Activated CD4-positive, CD25-positive, alpha-beta regulatory T cell (primary cell): ENCODE measurements around the gene PTGER3.

Experiments
- DNase-seq, 4 experiments: peaks; one replicate each; lab custom pipeline; 2025; lab: John Stamatoyannopoulos, UW

The PTGER3 gene

GRCh38 chr1:71047635-71048607, at the start of gene PTGER3:
TSS of gene PTGER3 (minus strand) at chr1:71047816. CDS start at chr1:71047577, 239 bp downstream.
- DNase-seq = no peak

DNA sequence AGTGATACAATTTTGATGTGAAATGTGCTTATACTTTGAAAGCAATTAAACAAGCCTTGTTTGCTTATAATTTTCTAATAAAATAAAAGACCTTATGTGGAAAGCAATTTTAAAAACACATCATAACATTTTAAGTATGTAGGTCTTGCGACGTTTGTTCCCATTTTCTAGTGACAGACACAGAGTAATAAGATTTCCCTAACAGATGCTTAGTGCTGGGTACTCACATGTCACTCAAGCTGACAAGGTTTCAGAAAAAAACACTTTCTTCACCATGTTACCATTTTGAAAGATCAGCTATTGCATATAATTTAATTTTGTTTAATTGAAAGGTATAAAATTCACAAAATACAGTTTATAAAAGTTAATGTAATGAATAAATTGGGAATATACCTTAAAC, 47.3 kb upstream of the PTGER3 start:
- no peak for DNase-seq

DNA sequence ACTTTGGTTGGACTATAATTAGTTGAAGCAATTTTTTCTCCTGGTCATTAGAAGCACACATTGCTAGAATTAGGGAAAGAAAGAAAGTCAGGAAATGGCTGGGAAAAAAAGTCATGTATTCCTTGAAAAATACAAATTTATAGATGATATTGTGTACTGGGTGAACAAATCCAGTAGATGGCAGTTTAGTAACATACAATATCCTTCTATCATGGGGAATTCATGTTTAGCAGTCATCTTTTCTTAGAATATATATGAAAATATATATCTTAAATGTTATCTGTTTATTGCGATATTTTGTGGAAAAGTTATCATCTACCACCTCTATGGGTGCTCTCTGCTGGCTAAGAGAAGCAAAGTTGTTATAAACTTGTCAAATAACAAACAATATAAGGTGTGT, 46.3 kb upstream of the PTGER3 start:
- no peak for DNase-seq

DNA sequence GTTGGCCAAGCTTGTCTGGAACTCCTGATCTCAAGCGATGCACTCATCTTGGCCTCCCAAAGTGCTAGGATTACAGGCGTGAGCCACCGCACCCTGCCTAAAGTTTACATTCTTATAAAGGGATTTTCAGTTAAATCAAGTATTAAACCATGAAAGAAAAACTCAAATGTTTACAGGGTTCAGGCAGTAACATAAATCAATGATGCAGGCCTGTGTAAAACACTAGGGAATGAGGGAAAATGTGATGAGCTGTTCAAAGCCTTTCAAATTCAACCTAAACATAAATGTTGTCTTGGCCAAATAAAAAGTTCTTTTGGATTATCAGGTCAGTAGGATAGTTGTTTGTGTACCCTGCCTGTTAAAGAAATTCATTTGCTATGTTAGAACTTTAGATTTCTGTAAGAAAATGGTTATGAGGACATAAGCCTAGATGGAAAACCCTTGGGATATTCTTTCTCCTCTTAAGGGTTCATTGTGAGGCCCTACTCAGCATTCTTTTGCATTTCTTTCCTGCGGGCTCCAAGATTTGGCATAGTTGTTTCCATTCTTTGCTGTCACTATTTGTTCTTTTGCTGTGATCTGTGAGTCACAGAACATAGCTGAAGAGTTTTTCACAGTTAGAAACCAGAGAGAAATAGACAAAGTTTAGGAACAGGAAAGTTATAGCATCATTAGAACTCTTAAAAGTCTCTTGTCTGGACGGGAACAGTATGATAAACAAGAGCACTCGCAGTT, 42.1 kb upstream of the PTGER3 start:
- no peak for DNase-seq

DNA sequence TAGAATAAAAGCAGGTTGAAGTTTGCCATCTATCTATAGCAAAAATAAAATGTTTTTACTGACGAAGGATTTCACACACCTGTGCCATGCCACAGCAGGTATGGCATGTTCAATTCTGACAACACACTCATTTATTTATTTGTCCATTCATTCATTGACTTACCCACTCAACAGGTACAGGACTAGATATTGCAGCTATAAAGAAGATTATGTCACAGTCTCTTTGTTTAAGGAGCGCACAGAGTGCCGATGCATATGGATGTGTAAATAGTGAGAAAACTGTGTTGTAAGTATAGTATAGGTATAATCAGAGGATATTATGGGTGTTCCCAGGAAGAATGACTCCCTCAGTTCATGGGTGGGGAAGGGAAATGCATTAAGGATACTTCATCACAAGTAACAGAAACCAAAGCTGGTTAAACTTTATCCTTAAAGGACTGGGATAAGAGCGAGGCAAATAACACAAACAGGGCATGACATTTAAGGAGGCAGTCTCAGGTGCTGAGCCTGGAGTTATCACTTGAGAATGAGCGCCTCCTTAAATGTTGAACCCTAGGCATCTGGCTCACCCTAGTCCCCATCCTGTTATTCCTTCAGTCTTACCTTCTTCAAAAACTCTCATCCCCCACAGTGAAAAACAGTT, 41.1 kb upstream of the PTGER3 start:
- DNase-seq = no peak

DNA sequence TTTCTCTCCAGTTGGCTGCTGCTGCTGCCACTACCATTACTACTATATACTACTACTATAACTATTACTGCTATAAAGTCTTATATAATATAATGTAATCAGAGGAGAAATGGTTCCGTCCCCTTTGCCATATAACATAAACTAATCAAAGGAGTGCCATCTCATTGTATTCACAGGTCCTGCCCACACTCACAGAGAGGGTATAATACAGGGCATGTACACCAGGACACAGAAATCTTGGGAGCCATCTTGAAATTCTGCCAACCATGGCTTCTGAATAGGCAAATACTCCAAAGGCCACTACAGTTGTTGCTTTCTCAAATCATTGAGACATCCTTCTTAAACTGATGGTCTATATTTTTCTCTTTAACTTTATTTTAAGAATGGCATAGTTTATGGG, 40.1 kb upstream of the PTGER3 start:
- no peak for DNase-seq

GRCh38 chr1:71087060-71087459, 39.4 kb upstream of the PTGER3 start:
- no peak for DNase-seq

DNA sequence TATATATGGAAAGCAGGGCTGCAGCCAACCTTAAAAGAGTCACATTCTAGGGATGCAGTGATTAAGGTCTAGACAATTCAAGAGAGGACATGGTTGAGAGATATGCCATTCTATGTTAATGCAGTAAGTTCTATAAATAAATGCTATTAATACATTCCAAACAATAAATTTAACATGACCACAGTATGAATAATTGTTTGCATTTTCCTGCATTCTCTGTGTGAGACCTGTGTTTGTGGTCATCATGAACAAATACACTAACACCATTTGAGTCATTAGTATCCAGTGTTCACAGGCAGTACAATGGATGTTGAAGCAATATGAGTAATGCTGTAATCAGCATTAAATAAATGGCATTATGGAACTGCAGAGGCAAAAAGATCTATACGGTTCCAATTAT, 38.7 kb upstream of the PTGER3 start:
- DNase-seq = no peak

DNA sequence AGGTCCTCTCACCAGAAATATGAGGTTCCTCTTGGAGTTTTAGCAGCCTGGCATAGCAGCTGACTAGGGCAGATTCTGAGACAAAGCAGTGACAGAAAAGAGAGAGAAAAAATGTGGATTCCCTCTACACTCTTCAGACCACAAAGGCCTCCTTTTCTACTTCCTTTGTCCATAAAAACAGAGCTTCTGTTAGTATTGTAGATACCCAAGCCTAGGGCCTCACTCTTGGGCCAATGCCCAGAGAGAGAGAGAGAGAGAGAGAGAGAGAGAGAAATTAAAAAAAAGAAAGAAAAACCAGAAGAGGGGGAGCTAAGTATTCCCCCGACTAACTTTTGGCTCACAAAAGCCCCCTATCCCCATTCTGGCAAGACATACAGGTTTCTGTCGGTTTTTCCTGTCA, 35.7 kb upstream of the PTGER3 start:
- no peak for DNase-seq

GRCh38 chr1:71081697-71082080, 34.1 kb upstream of the PTGER3 start:
- DNase-seq = no peak

- peak; percentile 81 to 85 (median 82) for DNase-seq
These were observed 33.4 kb upstream of the PTGER3 start, which contains the start of gene ZRANB2 for GRCh38 chr1:71080739-71081696. TSS of gene ZRANB2 (minus strand) at chr1:71081035. CDS start at chr1:71080995, 40 bp downstream.

GRCh38 chr1:71080230-71080738, 32.7 kb upstream of the PTGER3 start:
- DNase-seq = no peak

- DNase-seq = no peak
These were observed 27.1 kb upstream of the PTGER3 start for GRCh38 chr1:71074681-71075080.

DNA sequence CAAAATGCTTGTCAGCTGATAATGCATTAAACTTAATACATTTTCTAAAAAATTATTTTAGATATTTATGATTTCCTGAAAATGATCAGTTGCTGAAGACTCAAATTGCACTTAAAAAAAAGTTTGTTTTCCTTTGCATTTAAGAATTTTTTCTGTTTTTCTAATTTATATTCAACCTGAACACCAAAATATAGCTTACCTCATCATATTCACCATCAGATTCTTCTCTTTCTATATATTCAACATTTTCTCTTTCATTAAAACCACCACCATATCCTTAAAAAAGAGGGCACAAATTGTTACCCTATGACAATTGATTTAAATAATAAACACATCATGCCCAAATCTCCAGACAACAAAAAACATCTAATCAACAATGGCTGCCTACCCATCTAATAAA, 24.7 kb upstream of the PTGER3 start:
- no peak for DNase-seq

DNA sequence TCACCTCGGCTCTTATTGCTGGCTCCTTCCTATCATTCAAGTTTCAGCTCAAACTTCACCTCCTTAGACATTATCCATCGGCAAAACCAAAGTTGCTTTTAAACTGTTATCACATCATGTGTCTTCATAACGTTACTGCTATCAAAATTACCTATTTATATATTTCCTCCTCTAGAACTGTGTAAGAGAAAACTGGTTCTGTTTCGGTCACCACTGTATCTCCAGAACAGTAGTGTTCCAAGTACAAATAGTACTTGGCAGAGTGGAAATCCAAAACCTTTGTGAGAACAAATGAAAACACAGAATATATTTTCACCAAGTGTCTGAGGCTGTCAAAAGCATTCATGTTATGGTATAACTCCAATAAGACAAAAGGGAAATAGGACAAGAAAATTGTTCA, 24.1 kb upstream of the PTGER3 start:
- no peak for DNase-seq

- no peak for DNase-seq
These were observed 21.0 kb upstream of the PTGER3 start for GRCh38 chr1:71068325-71069240.

DNA sequence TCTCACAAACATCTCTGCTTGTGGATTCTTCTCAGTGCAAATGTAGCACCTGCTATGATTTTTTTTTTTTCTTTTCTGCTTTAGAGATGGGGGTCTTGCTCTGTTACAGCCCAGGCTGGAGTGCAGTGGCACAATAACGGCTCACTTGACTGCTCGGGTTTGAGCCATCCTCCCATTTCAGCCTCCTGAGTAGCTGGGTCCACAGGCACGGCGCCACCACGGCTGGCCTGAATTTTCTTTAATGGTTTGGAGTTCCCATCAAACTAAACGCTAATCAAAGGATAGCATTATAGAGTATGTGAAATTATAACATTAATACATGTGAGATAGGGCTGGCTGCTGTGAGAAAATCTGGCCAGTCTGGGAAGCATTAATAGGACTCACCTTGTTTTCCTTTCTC, 7.2 kb upstream of the PTGER3 start:
- no peak for DNase-seq

DNA sequence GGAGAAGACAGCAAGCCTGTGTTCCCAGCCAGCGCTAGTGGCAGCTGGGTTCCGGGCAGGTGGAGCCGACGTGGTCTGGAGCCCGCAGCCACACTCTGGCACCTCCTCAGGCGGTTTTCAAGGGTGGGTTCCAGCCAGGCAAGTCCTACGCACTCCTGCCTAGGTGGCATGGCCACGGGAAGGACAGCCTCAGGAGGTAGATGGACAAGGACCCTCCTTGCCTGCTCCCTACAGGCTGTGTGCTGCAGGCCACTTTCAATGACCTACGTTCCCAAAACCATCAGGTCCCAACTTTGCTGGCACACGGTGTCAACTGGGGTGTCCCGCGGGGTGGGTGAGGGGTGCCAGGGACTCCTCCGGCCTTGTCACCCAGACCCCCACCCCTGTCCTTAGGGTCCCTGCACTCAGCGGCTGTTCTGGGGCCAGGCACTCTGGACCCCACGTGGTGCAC, 6.7 kb upstream of the PTGER3 start:
- DNase-seq = no peak

DNA sequence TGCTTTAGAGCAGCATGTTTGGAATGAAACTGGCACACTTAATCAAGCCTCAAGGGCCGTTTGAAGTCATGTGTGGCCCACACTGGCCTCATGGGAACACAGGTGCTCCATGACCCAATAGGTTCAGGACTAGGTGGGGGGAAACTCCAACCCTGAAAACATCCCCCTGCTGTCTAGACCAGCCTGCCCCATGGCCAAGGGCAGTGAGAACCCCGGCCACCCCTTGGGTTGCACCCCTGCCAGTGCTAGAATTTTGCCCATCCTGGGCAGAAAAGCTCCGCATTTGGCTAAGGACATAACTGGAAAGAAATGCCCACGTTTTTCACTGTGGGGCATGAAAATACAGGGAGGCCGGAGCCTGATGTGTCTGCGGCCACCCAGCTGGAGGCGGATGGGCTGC, 6.1 kb upstream of the PTGER3 start:
- no peak for DNase-seq

GRCh38 chr1:71053146-71053545, 5.5 kb upstream of the PTGER3 start:
- no peak for DNase-seq
